H1 (cell line): ENCODE measurements around the gene KLK1. TPM values are rescaled to one million over a fixed set of nuclear protein-coding genes. Genes with fewer than 3 reads are reported as not detected.

Experiments
- CTCF ChIA-PET: fragments of 300-600 bp; sonication (Branson Sonifier 250); formaldehyde crosslinking; loops from one replicate; lab custom pipeline; 2021; ENCODE audit not compliant: partially characterized antibody; lab: Charles Lee
- POLR2A ChIA-PET: fragments of 300-600 bp; sonication (Branson Sonifier 250); formaldehyde crosslinking; loops from one replicate; lab custom pipeline; 2021; ENCODE audit warnings: inconsistent platforms; ENCODE audit not compliant: partially characterized antibody; lab: Charles Lee
- DNase-seq, 2 experiments: peaks; one replicate each; pipeline versions ENCODE4 v3.0.0 to v3.0.0-alpha.2; 2010 to 2022; ENCODE audit warnings: low spot score in 2 of 2, low read depth in 1 of 2, mixed read lengths in 1 of 2
- FAIRE-seq: peaks from 2 replicates; lab custom pipeline; 2011; peaks lifted over from hg19 to GRCh38; lab: Jason Lieb, UNC
- H2AFZ ChIP-seq: 2 replicates; pipeline ENCODE4 v1.8.1; 2012; ENCODE audit warnings: low read length, inconsistent platforms
- H2AK5ac ChIP-seq: 2 replicates; pipeline ENCODE4 v1.6.1; 2013; ENCODE audit warnings: low read depth, low read length
- H2BK120ac ChIP-seq: replicated peaks from 2 replicates; pipeline ENCODE3; 2013; ENCODE audit warnings: low read depth, low read length, inconsistent platforms
- H2BK12ac ChIP-seq: 2 replicates; pipeline ENCODE4 v1.6.1; 2013; ENCODE audit warnings: low read depth, low read length
- H2BK15ac ChIP-seq: 2 replicates; pipeline ENCODE4 v1.6.1; 2013; ENCODE audit warnings: low read length
- H2BK20ac ChIP-seq: 2 replicates; pipeline ENCODE4 v1.6.1; 2013; ENCODE audit warnings: low read length
- H2BK5ac ChIP-seq: 2 replicates; pipeline ENCODE4 v1.6.1; 2013; ENCODE audit warnings: low read depth, low read length
- H3K14ac ChIP-seq: 2 replicates; pipeline ENCODE4 v1.6.1; 2013; ENCODE audit warnings: inconsistent platforms; ENCODE audit not compliant: insufficient read length
- H3K18ac ChIP-seq: 2 replicates; pipeline ENCODE4 v1.6.1; 2013; ENCODE audit warnings: low read length; ENCODE audit errors: extremely low read depth
- H3K23ac ChIP-seq: 2 replicates; pipeline ENCODE4 v1.6.1; 2013; ENCODE audit warnings: inconsistent platforms; ENCODE audit not compliant: insufficient read length
- H3K23me2 ChIP-seq: 2 replicates; pipeline ENCODE4 v1.6.1; 2013; ENCODE audit warnings: low read depth, low read length
- H3K27ac ChIP-seq: 2 replicates; pipeline ENCODE4 v1.6.1; 2011; ENCODE audit warnings: low read depth, low read length, inconsistent platforms
- H3K27me3 ChIP-seq, 4 experiments: replicated peaks in 1 of 4; 1 replicate in 1 of 4; 2 replicates in 3 of 4; pipeline versions ENCODE4 v1.6.1 to v1.8.1; 2011 to 2013; ENCODE audit warnings: low read length in 3 of 4, mild to moderate bottlenecking in 3 of 4, inconsistent platforms in 2 of 4, mixed read lengths in 2 of 4, moderate library complexity in 1 of 4; ENCODE audit not compliant: control insufficient read depth in 3 of 4, insufficient read depth in 3 of 4; ENCODE audit errors: extremely low read depth in 1 of 4
- H3K36me3 ChIP-seq, 4 experiments: 2 replicates each; pipeline versions ENCODE4 v1.6.1 to v1.8.1; 2011 to 2013; ENCODE audit warnings: mild to moderate bottlenecking in 4 of 4, low read length in 3 of 4, moderate library complexity in 2 of 4, control low read depth in 1 of 4, inconsistent platforms in 1 of 4; ENCODE audit not compliant: insufficient read depth in 4 of 4, control insufficient read depth in 2 of 4
- H3K4ac ChIP-seq: replicated peaks from 2 replicates; pipeline ENCODE3; 2013; ENCODE audit warnings: low read length, low read depth, mixed read lengths, inconsistent platforms; ENCODE audit not compliant: insufficient read length
- H3K4me1 ChIP-seq, 4 experiments: replicated peaks in 1 of 4; 1 replicate in 1 of 4; 2 replicates in 3 of 4; pipeline versions ENCODE4 v1.6.1 to v1.8.1; 2011 to 2013; ENCODE audit warnings: low read length in 3 of 4, inconsistent platforms in 2 of 4, mixed read lengths in 1 of 4; ENCODE audit not compliant: insufficient read depth in 4 of 4, control insufficient read depth in 3 of 4
- H3K4me2 ChIP-seq, 2 experiments: 2 replicates each; pipeline versions ENCODE4 v1.6.1 to v1.8.1; 2011 to 2013; ENCODE audit warnings: low read depth in 2 of 2, low read length in 2 of 2, control low read depth in 1 of 2, inconsistent platforms in 1 of 2, mild to moderate bottlenecking in 1 of 2; ENCODE audit not compliant: insufficient read depth in 1 of 2
- H3K4me3 ChIP-seq, 4 experiments: fragments of 200-600, 300-600 bp in 1 of 4; sonication (generic), shearing (Covaris generic), sonication (Bioruptor Twin) in 1 of 4; 2 replicates each; pipeline versions ENCODE4 v1.5.1 to v1.8.1; 2011 to 2016; ENCODE audit warnings: low read length in 4 of 4, low read depth in 3 of 4, control low read depth in 2 of 4, inconsistent platforms in 2 of 4, mild to moderate bottlenecking in 2 of 4, mixed read lengths in 1 of 4, moderate library complexity in 1 of 4; ENCODE audit not compliant: insufficient read depth in 2 of 4; ENCODE audit errors: extremely low read depth in 1 of 4
- H3K56ac ChIP-seq: replicated peaks from 2 replicates; pipeline ENCODE3; 2013; ENCODE audit warnings: low read depth, mild to moderate bottlenecking, mixed read lengths, low read length, inconsistent platforms; ENCODE audit not compliant: insufficient read length
- H3K79me1 ChIP-seq: 2 replicates; pipeline ENCODE4 v1.6.1; 2013; ENCODE audit warnings: low read depth, low read length, control low read depth
- H3K79me2 ChIP-seq, 2 experiments: 2 replicates each; pipeline versions ENCODE4 v1.6.1 to v1.8.1; 2012 to 2013; ENCODE audit warnings: low read length in 2 of 2, mild to moderate bottlenecking in 2 of 2, inconsistent platforms in 1 of 2; ENCODE audit not compliant: insufficient read depth in 2 of 2, control insufficient read depth in 1 of 2
- H3K9ac ChIP-seq, 4 experiments: replicated peaks in 1 of 4; 1 replicate in 1 of 4; 2 replicates in 3 of 4; pipeline versions ENCODE4 v1.6.1 to v1.8.1; 2011 to 2013; ENCODE audit warnings: low read depth in 3 of 4, low read length in 3 of 4, control low read depth in 2 of 4, mild to moderate bottlenecking in 2 of 4, moderate library complexity in 2 of 4, inconsistent platforms in 1 of 4; ENCODE audit errors: extremely low read depth in 1 of 4
- H3K9me3 ChIP-seq, 2 experiments: 2 replicates each; pipeline versions ENCODE4 v1.6.1 to v1.8.1; 2012 to 2013; ENCODE audit warnings: mild to moderate bottlenecking in 2 of 2, moderate library complexity in 2 of 2, control low read depth in 1 of 2, inconsistent platforms in 1 of 2, low read depth in 1 of 2, low read length in 1 of 2, mixed read lengths in 1 of 2; ENCODE audit not compliant: insufficient read depth in 2 of 2
- H4K20me1 ChIP-seq, 2 experiments: replicated peaks in 1 of 2; 2 replicates each; pipeline versions ENCODE3 to v1.8.1; 2011 to 2013; ENCODE audit warnings: inconsistent platforms in 2 of 2, low read length in 2 of 2, mild to moderate bottlenecking in 1 of 2; ENCODE audit not compliant: insufficient read depth in 2 of 2, control insufficient read depth in 1 of 2
- H4K5ac ChIP-seq: 2 replicates; pipeline ENCODE4 v1.6.1; 2013; ENCODE audit warnings: low read length, low read depth, mixed read lengths, inconsistent platforms; ENCODE audit not compliant: insufficient read length
- H4K8ac ChIP-seq: 2 replicates; pipeline ENCODE4 v1.8.0; 2013; ENCODE audit warnings: mild to moderate bottlenecking, moderate library complexity, low read length, inconsistent platforms; ENCODE audit not compliant: insufficient read depth; ENCODE audit errors: extremely low read depth
- H4K91ac ChIP-seq: replicated peaks from 2 replicates; pipeline ENCODE3; 2013; ENCODE audit warnings: low read length, mixed read lengths, inconsistent platforms; ENCODE audit not compliant: insufficient read length
- RAD21 ChIP-seq, 2 experiments: IDR thresholded peaks in 1 of 2; conservative IDR thresholded peaks in 1 of 2; 2 replicates each; pipeline ENCODE4 v1.6.1; 2011; ENCODE audit warnings: low read depth in 2 of 2, low read length in 2 of 2, improper control_type of control experiment in 1 of 2, inconsistent platforms in 1 of 2, mild to moderate bottlenecking in 1 of 2, moderate library complexity in 1 of 2
- TAF7 ChIP-seq: optimal IDR thresholded peaks from 2 replicates; pipeline ENCODE3; 2011; ENCODE audit warnings: low read depth, mild to moderate bottlenecking, inconsistent platforms, low read length, moderate library complexity, borderline replicate concordance
- WGBS, 2 experiments: shearing (Covaris generic) in 1 of 2; methylation state at CpG; one replicate each; pipeline versions ENCODE4 v1.1.6 to v1.1.7; 2013 to 2015; ENCODE audit warnings: low lambda C conversion rate in 2 of 2, mixed read lengths in 2 of 2, inconsistent platforms in 1 of 2, low coverage in 1 of 2, missing lambda C conversion rate in 1 of 2; ENCODE audit not compliant: insufficient replicate concordance in 2 of 2, insufficient coverage in 1 of 2, insufficient read length in 1 of 2; ENCODE audit errors: extremely low coverage in 1 of 2, missing lambda C conversion rate in 1 of 2; 5-methylcytosine and 5-hydroxymethylcytosine counted together
- polyA plus RNA-seq, 7 experiments: library from polyadenylated mRNA; depleted of rRNA in 3 of 7; stranded (reverse) in 5 of 7; unstranded in 2 of 7; fragments of >200 nt in 5 of 7; fragments of 200-250 nt in 2 of 7; gene quantifications; 1 replicate in 5 of 7; 2 replicates in 1 of 7; 4 replicates in 1 of 7; pipeline versions ENCODE4 v1.2.1 to v1.2.3, GENCODE V29; 2011 to 2013; ENCODE audit warnings: missing spikeins in 2 of 7, mixed read lengths in 2 of 7
- total RNA-seq: library from RNA; stranded (reverse); fragmentation: NEBNext Ultra II Directional; extraction: Animal tissue kit (Norgen Biotek cat#: 25700); gene quantifications from 2 replicates; pipeline ENCODE4 v1.2.1, GENCODE V29; 2021
- TF ChIP-seq, protein P1 (sequence below), 3 experiments: IDR thresholded peaks; 1 replicate in 2 of 3; 2 replicates in 1 of 3; pipeline versions ENCODE4 v1.5.1 to v1.6.1; 2011; ENCODE audit warnings: low read length in 3 of 3, mild to moderate bottlenecking in 3 of 3, inconsistent platforms in 2 of 3, low read depth in 1 of 3, moderate library complexity in 1 of 3; ENCODE audit not compliant: insufficient read depth in 1 of 3; ENCODE audit errors: control extremely low read depth in 1 of 3
- TF ChIP-seq, protein P2 (sequence below): IDR thresholded peaks from 2 replicates; pipeline ENCODE4 v1.6.1; 2012; ENCODE audit warnings: low read length, inconsistent platforms

KLK1 gene
- total and polyA plus RNA-seq, 2 of the 8 experiments (the other 6 are each of a cell fraction or from before 2014, with no cell fraction given): 3.4 to 4.0 TPM

DNA sequence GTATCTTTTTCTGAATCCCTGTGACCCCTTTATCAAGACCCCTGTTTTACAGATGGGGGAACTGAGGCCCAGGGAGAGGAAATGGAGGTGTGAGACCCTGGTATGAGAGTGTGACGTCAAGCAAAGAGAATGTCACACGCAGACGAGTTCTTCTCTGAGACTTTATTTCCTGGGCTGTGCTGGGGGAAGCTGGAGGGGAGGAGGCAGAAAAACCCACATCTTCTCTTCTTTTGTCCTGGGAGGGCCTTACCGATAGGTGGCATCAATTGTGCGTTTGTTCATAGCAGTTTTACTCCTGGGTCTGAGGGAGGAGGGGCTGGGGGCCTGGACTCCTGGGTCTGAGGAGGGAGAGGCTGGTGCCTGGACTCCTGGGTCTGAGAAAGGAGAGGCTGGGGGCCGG is 14.7 kb upstream of the KLK1 start:
- Histone ChIP-seq H4K8ac (no peak overlapping the region), H2BK5ac (no peak overlapping the region), H3K27ac (no peak overlapping the region), H3K79me2 (no peaks in the 10 kb centered on the region), H3K4me2 (no peak overlapping the region), H3K4me1 (peaks cover 0 to 7% (median 2%) of the 10 kb centered on the region in 4 experiments; a peak in 3 of 7 replicates), H4K5ac (no peak overlapping the region), H3K4ac (no peak overlapping the region), H3K23me2 (peaks cover 8% of the 10 kb centered on the region; the same call in 1 of the 2 replicates), H3K23ac (no peak overlapping the region), H3K56ac (no peak overlapping the region), H2BK120ac (no peak overlapping the region), H4K91ac (no peak overlapping the region), H3K18ac (no peak overlapping the region), H2AFZ (no peak overlapping the region), H3K9me3 (no peaks in the 10 kb centered on the region), H3K9ac (no peak overlapping the region), H2BK15ac (no peak overlapping the region), H2BK12ac (no peak overlapping the region), H3K4me3 (no peak overlapping the region), H3K36me3 (no peaks in the 10 kb centered on the region), H2BK20ac (no peak overlapping the region; the same call in 1 of the 2 replicates), H4K20me1 (no peaks in the 10 kb centered on the region), H3K79me1 (no peaks in the 10 kb centered on the region), H2AK5ac (no peak overlapping the region), H3K27me3 (peaks cover 0 to 22% (median 7%) of the 10 kb centered on the region in 4 experiments; a peak in 6 of 7 replicates), H3K14ac (no peak overlapping the region)
- FAIRE-seq (peak; percentile 13), DNase-seq (no peak)
- WGBS, 2 experiments: 34% methylated on average over 5 of the region's 6 CpGs; no CpG with 5 or more reads in 1 of the 2 experiments
- POLR2A ChIA-PET: interaction anchor here (0.6 to 5.4 kb wide), 4 partner anchors 33 to 42 kb away, joined by 3 to 24 read pairs (median 14); no protein-coding TSS in a partner anchor
- TF ChIP-seq, protein P1, sequence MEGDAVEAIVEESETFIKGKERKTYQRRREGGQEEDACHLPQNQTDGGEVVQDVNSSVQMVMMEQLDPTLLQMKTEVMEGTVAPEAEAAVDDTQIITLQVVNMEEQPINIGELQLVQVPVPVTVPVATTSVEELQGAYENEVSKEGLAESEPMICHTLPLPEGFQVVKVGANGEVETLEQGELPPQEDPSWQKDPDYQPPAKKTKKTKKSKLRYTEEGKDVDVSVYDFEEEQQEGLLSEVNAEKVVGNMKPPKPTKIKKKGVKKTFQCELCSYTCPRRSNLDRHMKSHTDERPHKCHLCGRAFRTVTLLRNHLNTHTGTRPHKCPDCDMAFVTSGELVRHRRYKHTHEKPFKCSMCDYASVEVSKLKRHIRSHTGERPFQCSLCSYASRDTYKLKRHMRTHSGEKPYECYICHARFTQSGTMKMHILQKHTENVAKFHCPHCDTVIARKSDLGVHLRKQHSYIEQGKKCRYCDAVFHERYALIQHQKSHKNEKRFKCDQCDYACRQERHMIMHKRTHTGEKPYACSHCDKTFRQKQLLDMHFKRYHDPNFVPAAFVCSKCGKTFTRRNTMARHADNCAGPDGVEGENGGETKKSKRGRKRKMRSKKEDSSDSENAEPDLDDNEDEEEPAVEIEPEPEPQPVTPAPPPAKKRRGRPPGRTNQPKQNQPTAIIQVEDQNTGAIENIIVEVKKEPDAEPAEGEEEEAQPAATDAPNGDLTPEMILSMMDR (IDR thresholded peaks at IDR 0.05; ENCODE audit: control extremely low read depth in 1 of 3, insufficient read depth in 1 of 3, low read depth in 1 of 3, low read length in 3 of 3): peak; percentile 7 to 50 (median 32)
- TF ChIP-seq, protein P2, sequence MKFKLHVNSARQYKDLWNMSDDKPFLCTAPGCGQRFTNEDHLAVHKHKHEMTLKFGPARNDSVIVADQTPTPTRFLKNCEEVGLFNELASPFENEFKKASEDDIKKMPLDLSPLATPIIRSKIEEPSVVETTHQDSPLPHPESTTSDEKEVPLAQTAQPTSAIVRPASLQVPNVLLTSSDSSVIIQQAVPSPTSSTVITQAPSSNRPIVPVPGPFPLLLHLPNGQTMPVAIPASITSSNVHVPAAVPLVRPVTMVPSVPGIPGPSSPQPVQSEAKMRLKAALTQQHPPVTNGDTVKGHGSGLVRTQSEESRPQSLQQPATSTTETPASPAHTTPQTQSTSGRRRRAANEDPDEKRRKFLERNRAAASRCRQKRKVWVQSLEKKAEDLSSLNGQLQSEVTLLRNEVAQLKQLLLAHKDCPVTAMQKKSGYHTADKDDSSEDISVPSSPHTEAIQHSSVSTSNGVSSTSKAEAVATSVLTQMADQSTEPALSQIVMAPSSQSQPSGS: no peak
- TF ChIP-seq RAD21 (IDR thresholded peaks at IDR 0.05 in 1 of 2, conservative IDR thresholded peaks at IDR 0.05 in 1 of 2; ENCODE audit: low read depth in 2 of 2, low read length in 2 of 2) (peak in 1 of 2 experiments; percentile 39; a peak in 2 of 4 replicates), TAF7 (no peak)
- CTCF ChIA-PET: interaction anchor here (1.0 to 1.7 kb wide), 3 partner anchors 17 to 71 kb away, joined by 3 to 4 read pairs (median 4); partner anchors contain the start of gene KLK3
